ENCODE data around the gene LRRC74A.

- TF ChIP-seq CTCF (IDR thresholded peaks at IDR 0.05) (no peak), POLR2AphosphoS5 (IDR thresholded peaks at IDR 0.05) (no peak)
These were observed 43.2 kb upstream of the LRRC74A start for GRCh38 chr14:76782885-76783566.
